AML-193 (cell line): Measurements from ENCODE around the gene PISD.

Source experiments
- DNase-seq, 2 experiments: peaks; one replicate each; lab custom pipeline; 2025; lab: John Stamatoyannopoulos, UW

The PISD gene

GRCh38 chr22:31572939-31573338 is 89.1 kb downstream of the PISD start:
- DNase-seq, result no peak

DNA sequence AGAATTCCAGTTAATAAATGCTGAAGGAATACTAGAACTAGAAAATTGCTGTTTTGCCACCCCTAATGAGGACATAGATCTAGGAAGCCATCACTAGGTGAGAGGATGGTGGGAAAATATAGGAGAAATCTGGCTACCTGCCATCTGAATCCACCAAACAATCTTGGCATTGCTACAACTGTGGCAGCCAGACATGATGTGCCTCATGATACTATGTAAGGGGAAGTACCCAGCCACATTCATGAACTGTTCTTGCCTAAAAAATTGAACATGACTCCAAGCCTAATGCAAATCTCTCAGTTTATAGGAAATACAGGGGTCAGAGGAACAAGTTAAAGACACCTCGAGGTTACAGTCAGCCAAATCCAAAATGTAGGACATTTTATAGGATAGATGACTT is 92.9 kb downstream of the PISD start:
- peak in 1 of 2 experiments; percentile 8 for DNase-seq
